ENCODE measurements around the gene PDCD5.
"Not testable (repeated sequence)": the region's sequence is repeated elsewhere in the genome, so short reads cannot be mapped to it uniquely, and the experiment has no call there.

Gene PDCD5

DNA sequence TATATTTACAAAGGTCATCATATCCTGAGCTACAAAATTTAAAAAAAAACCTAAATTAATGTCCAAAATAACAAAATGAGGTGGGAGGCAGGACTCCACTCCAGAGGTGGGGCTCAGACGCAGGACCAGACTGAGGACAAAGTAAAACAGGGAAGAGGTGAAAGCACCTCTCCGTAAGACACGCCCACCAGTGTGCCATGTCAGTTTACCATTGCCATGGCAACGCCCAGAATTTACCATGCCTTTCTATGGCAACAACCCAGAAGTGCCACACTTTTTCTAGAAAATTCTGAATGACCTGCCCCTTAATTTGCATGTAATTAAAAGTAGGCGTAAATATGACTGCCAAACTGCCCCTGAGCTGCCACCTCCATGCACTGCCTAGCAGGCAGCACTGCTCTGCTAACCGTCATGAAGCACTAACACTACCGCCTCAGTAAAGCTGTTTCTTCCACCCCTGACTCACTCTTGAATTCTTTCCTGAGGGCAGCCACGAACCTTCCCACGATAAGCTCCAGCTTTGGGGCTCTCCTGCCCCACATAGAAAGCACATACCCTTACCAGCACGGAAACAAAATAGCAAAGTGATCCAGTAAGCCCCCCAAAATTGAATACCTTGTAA, 22.3 kb upstream of the PDCD5 start:
- no peaks in the 10 kb centered on the region for H3K4me1 ChIP-seq (ENCODE audit: control insufficient read depth in 1 of 2, insufficient read depth in 2 of 2, low read length in 2 of 2)

DNA sequence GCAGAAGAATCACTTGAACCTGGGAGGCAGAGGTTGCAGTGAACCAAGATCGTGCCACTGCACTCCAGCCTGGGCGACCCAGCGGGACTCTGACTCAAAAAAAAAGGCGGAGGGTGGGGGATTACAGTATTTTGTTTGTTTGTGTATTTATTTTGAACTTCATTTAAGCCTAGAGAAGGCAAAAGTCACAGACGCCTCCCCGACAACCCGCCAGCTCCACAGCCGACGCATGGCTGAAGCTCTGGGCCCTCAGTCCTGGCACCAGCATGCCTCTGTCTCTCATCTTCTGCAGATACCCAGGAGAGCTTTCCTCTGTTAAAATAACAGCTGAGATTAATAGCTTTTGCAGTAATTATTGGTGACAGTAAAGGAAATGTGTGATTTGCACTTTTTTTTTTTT, 17.2 kb upstream of the PDCD5 start:
- Histone ChIP-seq H3K4me3 (ENCODE audit: low read depth in 1 of 2, low read length in 2 of 2) (no peak overlapping the region), H3K36me3 (ENCODE audit: control insufficient read depth in 1 of 2, insufficient read depth in 2 of 2, low read length in 2 of 2) (no peaks in the 10 kb centered on the region), H3K27me3 (ENCODE audit: low read depth, low read length) (peaks cover 4% of the 10 kb centered on the region), H3K4me1 (ENCODE audit: control insufficient read depth in 1 of 2, insufficient read depth in 2 of 2, low read length in 2 of 2) (no peaks in the 10 kb centered on the region), H3K27ac (ENCODE audit: low read length) (no peak overlapping the region), H3K9me3 (ENCODE audit: control insufficient read depth in 1 of 2, low read length in 2 of 2) (no peaks in the 10 kb centered on the region)

More for the DNA sequence above, 22.3 kb upstream of the PDCD5 start:
- Histone ChIP-seq H3K36me3 (ENCODE audit: control insufficient read depth in 1 of 2, insufficient read depth in 2 of 2, low read length in 2 of 2) (no peaks in the 10 kb centered on the region), H3K4me3 (ENCODE audit: low read depth in 1 of 2, low read length in 2 of 2) (no peak overlapping the region), H3K27me3 (ENCODE audit: low read depth, low read length) (no peaks in the 10 kb centered on the region), H3K9me3 (ENCODE audit: control insufficient read depth in 1 of 2, low read length in 2 of 2) (no peaks in the 10 kb centered on the region), H3K27ac (ENCODE audit: low read length) (no peak overlapping the region)

DNA sequence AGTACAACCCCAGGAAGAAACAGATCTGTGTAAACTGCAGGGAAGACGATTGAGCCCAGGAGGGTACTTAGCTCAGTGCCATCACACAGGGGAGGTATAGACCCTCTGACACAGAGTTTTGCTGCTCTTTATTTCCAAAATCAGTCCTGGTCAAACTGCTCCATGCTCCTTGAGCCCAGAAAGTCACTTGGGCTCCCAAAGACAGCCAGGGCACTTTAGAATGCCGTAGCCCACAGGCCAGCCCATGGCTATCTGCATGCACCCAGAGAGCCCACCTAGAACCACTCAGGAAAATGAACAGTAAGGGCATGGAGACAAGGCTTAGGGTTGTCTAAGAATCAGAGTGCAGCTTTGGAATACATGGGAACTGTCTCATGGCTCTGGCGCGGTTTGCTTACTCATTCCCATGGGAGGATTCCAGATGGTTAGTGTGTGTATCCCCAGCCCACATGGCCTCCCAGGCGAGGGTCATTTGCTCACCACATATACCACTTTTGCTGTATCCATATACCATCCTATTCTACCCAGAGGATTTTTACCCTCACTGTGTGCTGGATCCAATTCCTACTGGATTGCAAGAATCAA, 14.7 kb upstream of the PDCD5 start:
- Histone ChIP-seq H3K36me3 (ENCODE audit: control insufficient read depth in 1 of 2, insufficient read depth in 2 of 2, low read length in 2 of 2) (no peaks in the 10 kb centered on the region), H3K4me1 (ENCODE audit: control insufficient read depth in 1 of 2, insufficient read depth in 2 of 2, low read length in 2 of 2) (no peaks in the 10 kb centered on the region), H3K27ac (ENCODE audit: low read length) (no peak overlapping the region), H3K27me3 (ENCODE audit: low read depth, low read length) (peaks cover 7% of the 10 kb centered on the region), H3K9me3 (ENCODE audit: control insufficient read depth in 1 of 2, low read length in 2 of 2) (no peaks in the 10 kb centered on the region), H3K4me3 (ENCODE audit: low read depth in 1 of 2, low read length in 2 of 2) (no peak overlapping the region)

DNA sequence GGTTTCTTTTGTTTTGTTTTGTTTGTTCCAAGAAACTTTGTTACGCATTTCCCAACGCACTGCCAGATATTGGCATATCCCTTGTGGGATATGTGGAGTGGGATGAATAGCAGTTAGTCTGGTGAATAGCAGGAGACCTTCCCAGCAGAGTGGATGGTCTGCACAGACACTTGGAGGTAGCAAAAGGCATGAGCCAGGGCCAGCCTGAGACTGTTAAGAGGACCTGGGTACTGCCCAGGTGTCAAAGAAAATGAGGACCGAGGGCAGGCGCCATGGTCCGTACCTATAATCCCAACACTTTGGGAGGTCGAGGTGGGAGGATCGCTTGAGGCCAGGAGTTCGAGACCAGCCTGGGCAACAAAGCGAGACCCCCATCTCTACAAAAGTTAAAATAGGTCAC, 13.5 kb upstream of the PDCD5 start:
- Histone ChIP-seq H3K27me3 (ENCODE audit: low read depth, low read length) (peaks cover 7% of the 10 kb centered on the region), H3K27ac (ENCODE audit: low read length) (no peak overlapping the region), H3K36me3 (ENCODE audit: control insufficient read depth in 1 of 2, insufficient read depth in 2 of 2, low read length in 2 of 2) (no peaks in the 10 kb centered on the region), H3K4me3 (ENCODE audit: low read depth in 1 of 2, low read length in 2 of 2) (no peak overlapping the region), H3K4me1 (ENCODE audit: control insufficient read depth in 1 of 2, insufficient read depth in 2 of 2, low read length in 2 of 2) (no peaks in the 10 kb centered on the region), H3K9me3 (ENCODE audit: control insufficient read depth in 1 of 2, low read length in 2 of 2) (no peaks in the 10 kb centered on the region)

DNA sequence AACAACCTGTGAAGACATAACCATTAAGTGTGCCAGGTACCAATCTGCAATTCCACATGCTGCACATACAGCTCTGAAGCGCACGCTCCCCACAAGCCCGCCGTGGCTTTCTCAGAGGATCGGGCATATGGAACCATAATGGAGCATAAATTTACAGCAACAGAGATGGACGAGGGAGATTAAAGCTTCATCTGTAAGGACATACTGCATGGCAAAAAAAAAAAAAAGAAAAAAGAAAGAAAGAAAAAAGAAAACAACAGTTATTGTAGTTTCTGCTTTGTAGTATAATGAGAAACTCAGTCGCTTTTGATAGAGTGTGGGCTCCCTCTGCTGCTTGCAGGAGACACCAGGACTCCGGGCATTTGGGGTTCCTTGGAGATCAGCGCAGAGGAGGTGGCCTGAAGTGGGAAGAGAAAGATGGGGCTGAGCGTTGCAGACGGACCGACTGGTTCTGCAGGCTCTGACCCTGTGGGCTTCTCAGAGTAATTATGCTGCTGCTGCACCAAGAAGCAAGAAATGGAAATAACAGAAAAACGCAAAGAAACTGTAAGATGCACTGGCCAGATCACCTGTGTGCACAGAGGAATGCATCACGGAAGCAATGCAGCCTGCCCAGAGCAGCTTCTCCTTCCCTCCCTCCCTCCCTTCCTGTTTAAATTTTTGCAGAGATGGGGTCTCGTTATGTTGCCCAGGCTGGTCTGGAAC, 10.8 kb upstream of the PDCD5 start:
- Histone ChIP-seq H3K27me3 (ENCODE audit: low read depth, low read length) (peaks cover 7% of the 10 kb centered on the region), H3K9me3 (ENCODE audit: control insufficient read depth in 1 of 2, low read length in 2 of 2) (no peaks in the 10 kb centered on the region), H3K27ac (ENCODE audit: low read length) (no peak overlapping the region), H3K4me1 (ENCODE audit: control insufficient read depth in 1 of 2, insufficient read depth in 2 of 2, low read length in 2 of 2) (no peaks in the 10 kb centered on the region), H3K36me3 (ENCODE audit: control insufficient read depth in 1 of 2, insufficient read depth in 2 of 2, low read length in 2 of 2) (no peaks in the 10 kb centered on the region), H3K4me3 (ENCODE audit: low read depth in 1 of 2, low read length in 2 of 2) (no peak overlapping the region)

DNA sequence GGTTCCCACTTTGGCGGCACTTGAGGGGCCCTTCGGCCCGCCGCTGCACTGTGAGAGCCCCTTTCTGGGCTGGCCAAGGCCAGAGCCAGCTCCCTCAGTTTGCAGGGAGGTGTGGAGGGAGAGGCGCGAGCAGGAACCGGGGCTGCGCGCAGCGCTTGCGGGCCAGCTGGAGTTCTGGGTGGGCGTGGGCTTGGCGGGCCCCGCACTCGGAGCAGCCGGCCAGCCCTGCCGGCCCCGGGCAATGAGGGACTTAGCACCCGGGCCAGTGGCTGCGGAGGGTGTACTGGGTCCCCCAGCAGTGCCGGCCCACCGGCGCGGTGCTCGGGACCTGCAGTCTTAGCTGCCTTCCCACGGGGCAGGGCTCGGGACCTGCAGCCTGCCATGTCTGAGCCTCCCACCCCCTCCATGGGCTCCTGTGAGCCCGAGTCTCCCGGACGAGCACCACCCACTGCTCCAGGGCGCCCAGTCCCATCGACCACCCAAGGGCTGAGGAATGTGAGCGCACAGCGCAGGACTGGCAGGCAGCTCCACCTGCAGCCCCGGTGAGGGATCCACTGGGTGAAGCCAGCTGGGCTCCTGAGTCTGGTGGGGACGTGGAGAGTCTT, 9.4 kb upstream of the PDCD5 start:
- H3K27me3 ChIP-seq (ENCODE audit: low read depth, low read length); H3K36me3 ChIP-seq (ENCODE audit: control insufficient read depth in 1 of 2, insufficient read depth in 2 of 2, low read length in 2 of 2); H3K4me1 ChIP-seq (ENCODE audit: control insufficient read depth in 1 of 2, insufficient read depth in 2 of 2, low read length in 2 of 2); H3K27ac ChIP-seq (ENCODE audit: low read length); H3K9me3 ChIP-seq (ENCODE audit: control insufficient read depth in 1 of 2, low read length in 2 of 2); H3K4me3 ChIP-seq (ENCODE audit: low read depth in 1 of 2, low read length in 2 of 2): not testable (repeated sequence)

DNA sequence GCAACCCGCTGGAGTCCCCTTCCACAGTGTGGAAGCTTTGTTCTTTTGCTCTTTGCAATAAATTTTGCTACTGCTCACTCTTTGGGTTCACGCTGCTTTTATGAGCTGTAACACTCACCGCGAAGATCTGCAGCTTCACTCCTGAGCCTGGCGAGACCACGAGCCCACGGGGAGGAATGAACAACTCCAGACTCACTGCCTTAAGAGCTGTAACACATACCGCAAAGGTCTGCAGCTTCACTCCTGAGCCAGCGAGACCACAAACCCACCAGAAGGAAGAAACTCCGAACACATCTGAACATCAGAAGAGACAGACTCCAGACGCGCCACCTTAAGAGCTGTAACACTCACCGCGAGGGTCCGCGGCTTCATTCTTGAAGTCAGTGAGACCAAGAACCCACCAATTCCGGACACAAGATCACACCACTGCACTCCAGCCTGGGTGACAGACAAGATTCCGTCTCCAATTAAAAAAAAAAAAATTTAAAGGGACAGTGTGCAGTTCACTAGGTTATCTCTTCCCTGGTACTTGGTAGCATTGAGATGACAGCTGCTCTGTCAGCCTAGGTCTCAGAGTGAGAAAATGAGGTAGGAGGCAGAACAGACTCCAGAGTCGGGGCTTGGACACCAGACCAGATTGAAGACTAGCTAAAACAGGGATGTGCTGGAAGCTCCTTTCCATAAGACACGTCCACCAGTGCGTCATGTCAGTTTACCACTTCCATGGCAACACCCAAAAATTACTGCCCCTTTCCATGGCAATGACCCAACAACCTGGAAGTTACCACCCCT, 8.1 kb upstream of the PDCD5 start:
- not testable (repeated sequence) for H3K4me3 ChIP-seq (ENCODE audit: low read depth in 1 of 2, low read length in 2 of 2); H3K36me3 ChIP-seq (ENCODE audit: control insufficient read depth in 1 of 2, insufficient read depth in 2 of 2, low read length in 2 of 2); H3K4me1 ChIP-seq (ENCODE audit: control insufficient read depth in 1 of 2, insufficient read depth in 2 of 2, low read length in 2 of 2); H3K27ac ChIP-seq (ENCODE audit: low read length); H3K9me3 ChIP-seq (ENCODE audit: control insufficient read depth in 1 of 2, low read length in 2 of 2); H3K27me3 ChIP-seq (ENCODE audit: low read depth, low read length)

DNA sequence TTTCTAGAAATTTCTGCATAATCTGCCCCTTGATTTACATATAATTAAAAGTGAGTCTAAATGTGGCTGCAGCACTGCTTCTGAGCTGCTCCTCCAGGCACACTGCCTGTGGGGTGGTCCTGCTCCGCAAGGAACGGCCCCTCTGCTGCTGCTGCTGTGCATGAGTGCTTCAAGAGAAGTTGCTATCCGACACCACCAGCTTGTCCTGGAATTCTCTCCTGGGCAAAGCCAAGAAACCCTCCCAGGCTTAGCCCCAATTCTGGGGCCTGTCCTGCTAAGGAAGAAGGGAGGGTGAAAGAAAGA, 7.5 kb upstream of the PDCD5 start:
- no peak overlapping the region for H3K27ac ChIP-seq (ENCODE audit: low read length)
- H3K27me3 ChIP-seq (ENCODE audit: low read depth, low read length), result peaks cover 3% of the 10 kb centered on the region
- H3K36me3 ChIP-seq (ENCODE audit: control insufficient read depth in 1 of 2, insufficient read depth in 2 of 2, low read length in 2 of 2), result no peaks in the 10 kb centered on the region
- no peak overlapping the region for H3K4me3 ChIP-seq (ENCODE audit: low read depth in 1 of 2, low read length in 2 of 2)
- H3K4me1 ChIP-seq (ENCODE audit: control insufficient read depth in 1 of 2, insufficient read depth in 2 of 2, low read length in 2 of 2), result no peaks in the 10 kb centered on the region
- no peaks in the 10 kb centered on the region for H3K9me3 ChIP-seq (ENCODE audit: control insufficient read depth in 1 of 2, low read length in 2 of 2)

DNA sequence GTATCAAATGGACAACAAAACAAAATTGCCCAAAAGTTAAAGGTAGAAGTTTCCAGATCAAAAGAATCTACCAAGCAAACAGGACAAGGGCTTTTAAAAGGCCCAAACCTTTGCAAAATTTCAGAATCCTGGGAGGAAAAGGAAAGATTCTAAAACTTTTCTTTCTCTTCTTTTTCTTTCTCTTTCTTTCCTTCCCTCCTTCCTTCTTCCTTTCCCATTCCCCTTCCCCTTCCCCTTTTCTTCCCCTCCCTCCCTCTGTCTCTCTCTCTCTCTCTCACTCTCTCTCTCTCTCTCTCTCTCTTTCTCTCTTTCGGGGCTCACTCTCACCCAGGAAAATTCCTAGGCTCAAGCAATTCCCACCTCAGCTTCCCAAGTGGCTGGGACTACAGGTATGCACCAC, 4.2 kb upstream of the PDCD5 start:
- peaks cover 0 to under 1% of the 10 kb centered on the region in 2 donors for H3K4me1 ChIP-seq (ENCODE audit: control insufficient read depth in 1 of 2, insufficient read depth in 2 of 2, low read length in 2 of 2)
- no peaks in the 10 kb centered on the region for H3K27me3 ChIP-seq (ENCODE audit: low read depth, low read length)
- H3K27ac ChIP-seq (ENCODE audit: low read length), result no peak overlapping the region
- H3K4me3 ChIP-seq (ENCODE audit: low read depth in 1 of 2, low read length in 2 of 2), result no peak overlapping the region
- H3K36me3 ChIP-seq (ENCODE audit: control insufficient read depth in 1 of 2, insufficient read depth in 2 of 2, low read length in 2 of 2), result no peaks in the 10 kb centered on the region
- H3K9me3 ChIP-seq (ENCODE audit: control insufficient read depth in 1 of 2, low read length in 2 of 2), result no peaks in the 10 kb centered on the region

DNA sequence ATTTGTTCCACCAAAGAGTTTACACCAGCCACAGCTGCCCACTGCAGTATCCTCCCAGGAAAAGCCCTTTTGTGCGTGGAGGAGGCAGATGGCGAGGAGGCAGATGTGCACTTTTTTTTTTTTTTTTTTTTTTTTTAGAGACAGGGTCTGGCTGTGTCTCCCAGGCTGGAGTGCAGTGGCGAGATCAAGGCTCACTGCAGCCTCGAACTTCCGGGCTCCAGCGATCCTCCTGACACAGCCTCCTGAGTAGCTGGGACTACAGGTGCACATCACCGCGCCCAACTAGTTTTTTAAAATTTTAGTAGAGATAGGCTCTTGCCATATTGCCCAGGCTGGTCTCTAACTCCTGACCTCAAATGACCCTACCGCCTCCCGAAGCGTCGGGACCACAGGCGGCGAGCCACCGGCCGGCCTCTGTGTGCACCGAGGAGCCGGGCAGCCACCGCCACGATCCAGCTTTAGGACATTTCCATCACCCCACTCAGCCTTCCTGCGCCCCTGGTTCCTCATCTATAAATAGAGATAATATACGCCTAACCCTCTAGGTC, 563 bp upstream of the PDCD5 start:
- H3K36me3 ChIP-seq (ENCODE audit: control insufficient read depth in 1 of 2, insufficient read depth in 2 of 2, low read length in 2 of 2), result peaks cover 0 to 9% of the 10 kb centered on the region in 2 donors
- H3K9me3 ChIP-seq (ENCODE audit: control insufficient read depth in 1 of 2, low read length in 2 of 2), result no peaks in the 10 kb centered on the region
- peaks cover 0 to 7% of the 10 kb centered on the region in 2 donors for H3K4me1 ChIP-seq (ENCODE audit: control insufficient read depth in 1 of 2, insufficient read depth in 2 of 2, low read length in 2 of 2)
- no peak overlapping the region for H3K27ac ChIP-seq (ENCODE audit: low read length)
- peak overlapping the region; percentile 69 to 88 for H3K4me3 ChIP-seq (ENCODE audit: low read depth in 1 of 2, low read length in 2 of 2)
- no peaks in the 10 kb centered on the region for H3K27me3 ChIP-seq (ENCODE audit: low read depth, low read length)

DNA sequence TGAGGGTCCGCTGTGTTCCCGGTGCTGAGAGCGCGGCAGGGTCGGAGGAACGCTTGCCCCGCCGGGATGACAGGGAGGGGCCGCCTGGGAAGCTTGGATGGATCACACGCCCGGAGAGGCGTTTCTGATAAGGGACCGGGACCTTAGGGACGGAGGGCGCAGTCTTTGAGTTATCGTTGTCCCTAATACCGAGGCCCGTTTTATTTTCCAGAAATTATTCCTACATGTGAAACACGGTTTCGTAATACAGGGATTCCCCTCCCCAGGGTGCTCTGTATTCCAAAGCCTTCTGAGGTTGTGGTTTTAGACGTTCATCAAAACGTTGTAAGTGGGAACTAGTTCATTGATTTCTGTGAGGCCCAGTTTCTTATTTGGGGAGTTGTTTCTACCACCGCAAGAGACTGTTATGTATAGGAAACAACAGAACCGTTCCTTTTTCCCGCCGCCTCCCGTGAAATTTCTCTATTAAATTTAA, 752 bp downstream of the PDCD5 start:
- peaks cover 8 to 19% of the 10 kb centered on the region in 2 donors for H3K36me3 ChIP-seq (ENCODE audit: control insufficient read depth in 1 of 2, insufficient read depth in 2 of 2, low read length in 2 of 2)
- H3K9me3 ChIP-seq (ENCODE audit: control insufficient read depth in 1 of 2, low read length in 2 of 2), result no peaks in the 10 kb centered on the region
- H3K27ac ChIP-seq (ENCODE audit: low read length), result peak overlapping the region; percentile 56
- no peaks in the 10 kb centered on the region for H3K27me3 ChIP-seq (ENCODE audit: low read depth, low read length)
- H3K4me3 ChIP-seq (ENCODE audit: low read depth in 1 of 2, low read length in 2 of 2), result peak overlapping the region; percentile 87 to 88
- peaks cover 0 to 7% of the 10 kb centered on the region in 2 donors for H3K4me1 ChIP-seq (ENCODE audit: control insufficient read depth in 1 of 2, insufficient read depth in 2 of 2, low read length in 2 of 2)

All from muscle layer of duodenum (tissue), 2 donors.